Calu3 (cell line): ENCODE results near the gene GPR156. TPM values are rescaled to one million over a fixed set of nuclear protein-coding genes. Genes with fewer than 3 reads are reported as not detected.
A peak's percentile ranks its signal among the peaks of the same experiment; 100 is the strongest.

Source experiments
- BruUV-seq: library from RNA; stranded (reverse); fragments of 400-500 nt; replicated peaks from 2 replicates; lab custom pipeline; 2021; lab: Mats Ljungman, UMichigan
- CTCF ChIA-PET: fragments of 300-600 bp; sonication (Branson Sonifier 250); formaldehyde crosslinking; loops from one replicate; lab custom pipeline; 2022; ENCODE audit warnings: antibody characterized with exemption; lab: Charles Lee
- DNase-seq: peaks from one replicate; pipeline ENCODE4 v3.0.0; 2022
- H3K27ac Mint-ChIP-seq: one replicate; pipeline ENCODE4 v1.8.0; 2022; ENCODE audit warnings: mixed read lengths; ENCODE audit not compliant: unreplicated experiment
- H3K27me3 Mint-ChIP-seq: one replicate; pipeline ENCODE4 v1.8.0; 2022; ENCODE audit warnings: mixed read lengths; ENCODE audit not compliant: unreplicated experiment
- H3K36me3 Mint-ChIP-seq: one replicate; pipeline ENCODE4 v1.8.0; 2022; ENCODE audit warnings: mild to moderate bottlenecking, moderate library complexity, mixed read lengths; ENCODE audit not compliant: insufficient read depth, unreplicated experiment
- H3K4me1 Mint-ChIP-seq: one replicate; pipeline ENCODE4 v1.8.0; 2022; ENCODE audit warnings: mild to moderate bottlenecking, low read depth, mixed read lengths; ENCODE audit not compliant: unreplicated experiment
- H3K4me3 Mint-ChIP-seq: one replicate; pipeline ENCODE4 v1.8.0; 2022; ENCODE audit warnings: mild to moderate bottlenecking, low read depth, moderate library complexity, mixed read lengths; ENCODE audit not compliant: unreplicated experiment
- H3K9me3 Mint-ChIP-seq: one replicate; pipeline ENCODE4 v1.8.0; 2022; ENCODE audit warnings: low read depth, mixed read lengths; ENCODE audit not compliant: unreplicated experiment
- CTCF ChIP-seq: fragments of 200-600 bp; IDR thresholded peaks from one replicate; pipeline ENCODE4 v1.8.0; 2022; ENCODE audit warnings: antibody characterized with exemption; ENCODE audit not compliant: unreplicated experiment
- intact Hi-C: fragments of 100-400 bp; cut with micrococcal nuclease; formaldehyde crosslinking; loops from one replicate; pipeline ENCODE4 v1.10.0; 2022; ENCODE audit not compliant: unreplicated experiment
- total RNA-seq: library from RNA; stranded (reverse); gene quantifications from 2 replicates; pipeline ENCODE4 v1.2.3, GENCODE V29; 2022

Gene GPR156
- total RNA-seq, 1 experiment from 2014 or later, result 0.45 TPM

- CTCF ChIA-PET, result interaction anchor here (0.7 kb wide), 1 partner anchor 296 kb away, joined by 3 read pairs; no protein-coding TSS in a partner anchor
- no peak for TF ChIP-seq CTCF
- H3K9me3 Mint-ChIP-seq, result no peaks in the 10 kb centered on the region
- no peaks in the 10 kb centered on the region for H3K36me3 Mint-ChIP-seq
- H3K4me1 Mint-ChIP-seq, result no peaks in the 10 kb centered on the region
- no peak overlapping the region for H3K4me3 Mint-ChIP-seq
- no TSS peak for BruUV-seq
- intact Hi-C loops, result no loop called here
- H3K27ac Mint-ChIP-seq, result no peak overlapping the region
- DNase-seq, result no peak
- no peaks in the 10 kb centered on the region for H3K27me3 Mint-ChIP-seq
Observed at GRCh38 chr3:120193554-120193953, 91.5 kb downstream of the GPR156 start.

GRCh38 chr3:120192579-120192978 lies 92.4 kb downstream of the GPR156 start:
- H3K27me3 Mint-ChIP-seq, result no peaks in the 10 kb centered on the region
- no peak for DNase-seq
- no peak for TF ChIP-seq CTCF
- no peak overlapping the region for H3K4me3 Mint-ChIP-seq
- no peaks in the 10 kb centered on the region for H3K9me3 Mint-ChIP-seq
- H3K4me1 Mint-ChIP-seq, result no peaks in the 10 kb centered on the region
- no peak overlapping the region for H3K27ac Mint-ChIP-seq
- BruUV-seq, result no TSS peak
- no peaks in the 10 kb centered on the region for H3K36me3 Mint-ChIP-seq
- intact Hi-C loops, result no loop called here
- CTCF ChIA-PET, result interaction anchor here (0.5 kb wide), 1 partner anchor 25 kb away, joined by 4 read pairs; no protein-coding TSS in a partner anchor

- CTCF ChIA-PET, result no interaction called here
- H3K9me3 Mint-ChIP-seq, result no peaks in the 10 kb centered on the region
- H3K4me3 Mint-ChIP-seq, result no peak overlapping the region
- H3K4me1 Mint-ChIP-seq, result no peaks in the 10 kb centered on the region
- H3K36me3 Mint-ChIP-seq, result no peaks in the 10 kb centered on the region
- intact Hi-C loops, result no loop called here
- no peak for DNase-seq
- H3K27me3 Mint-ChIP-seq, result no peaks in the 10 kb centered on the region
- TF ChIP-seq CTCF, result no peak
- H3K27ac Mint-ChIP-seq, result no peak overlapping the region
- no TSS peak for BruUV-seq
Observed at GRCh38 chr3:120192159-120192558, 92.9 kb downstream of the GPR156 start.

GRCh38 chr3:120182613-120183511 lies 102.2 kb downstream of the GPR156 start:
- TF ChIP-seq CTCF, result no peak
- Mint-ChIP-seq H3K27me3 (no peaks in the 10 kb centered on the region), H3K36me3 (no peaks in the 10 kb centered on the region), H3K27ac (no peak overlapping the region), H3K4me1 (peaks cover 25% of the 10 kb centered on the region), H3K9me3 (no peaks in the 10 kb centered on the region), H3K4me3 (no peak overlapping the region)
- DNase-seq, result peak; percentile 40
- CTCF ChIA-PET, result interaction anchor here (1.3 to 1.9 kb wide), 2 partner anchors 87 to 291 kb away, joined by 5 read pairs; no protein-coding TSS in a partner anchor
- BruUV-seq, result no TSS peak
- intact Hi-C loops, result loop anchor here (1.0 to 5.0 kb wide), 3 partner anchors 91 to 361 kb away; partner anchors contain the start of gene GSK3B
